ENCODE measurements around the gene RHEB.

The RHEB gene

DNA sequence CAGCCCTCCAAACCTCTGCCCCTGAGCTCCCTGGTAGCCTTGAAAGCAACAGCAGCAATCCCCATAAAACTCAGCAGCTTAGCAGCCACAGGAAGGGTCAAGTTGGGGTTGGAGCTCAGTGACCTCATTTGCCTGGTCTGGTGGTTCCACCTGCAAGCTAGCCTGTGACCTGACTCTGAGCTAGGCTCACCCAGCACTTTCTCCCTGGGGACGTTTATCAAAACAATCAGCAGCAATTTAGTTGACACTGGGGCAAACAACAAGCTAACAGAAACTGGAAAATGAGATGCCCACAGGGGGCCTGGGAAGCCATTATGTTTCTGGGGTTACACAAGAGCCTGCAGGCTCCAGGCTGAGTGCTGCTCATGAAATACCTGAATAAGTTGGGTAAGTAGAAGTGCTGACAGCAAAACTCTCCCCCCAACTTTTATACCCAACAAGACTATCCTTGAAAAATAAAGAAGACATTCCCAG lies 57.4 kb downstream of the RHEB start:
- H3K4me3 ChIP-seq (replicated peaks; ENCODE audit: insufficient read depth, low read length), result no peak overlapping the region
- no peaks in the 10 kb centered on the region for H3K27me3 ChIP-seq (ENCODE audit: insufficient read depth, poor library complexity, severe bottlenecking)
- no peak for TF ChIP-seq SPI1 (IDR thresholded peaks at IDR 0.05; ENCODE audit: borderline replicate concordance, low read depth)
- DNase-seq (ENCODE audit: low read depth in 1 of 2, low spot score in 1 of 2), result no peak
- H3K27ac ChIP-seq (replicated peaks), result no peak overlapping the region

DNA sequence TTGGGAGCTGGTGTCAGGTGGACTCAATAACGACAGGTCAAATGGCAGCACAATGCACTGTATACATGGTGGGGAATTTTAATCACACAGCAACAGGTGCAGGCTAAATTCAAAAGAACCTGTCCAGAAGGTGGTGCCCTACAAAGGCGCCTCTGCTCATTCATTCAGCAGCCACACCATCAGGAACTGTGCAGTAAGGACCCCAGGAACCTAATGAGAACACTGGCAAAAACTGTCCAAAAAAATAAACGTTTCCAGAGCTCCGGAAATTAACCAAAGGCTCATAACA lies 57.8 kb downstream of the RHEB start:
- Histone ChIP-seq H3K4me3 (replicated peaks; ENCODE audit: insufficient read depth, low read length) (no peak overlapping the region), H3K27ac (replicated peaks) (no peak overlapping the region), H3K27me3 (ENCODE audit: insufficient read depth, poor library complexity, severe bottlenecking) (no peaks in the 10 kb centered on the region)
- DNase-seq (ENCODE audit: low read depth in 1 of 2, low spot score in 1 of 2), result no peak
- TF ChIP-seq, protein P1, sequence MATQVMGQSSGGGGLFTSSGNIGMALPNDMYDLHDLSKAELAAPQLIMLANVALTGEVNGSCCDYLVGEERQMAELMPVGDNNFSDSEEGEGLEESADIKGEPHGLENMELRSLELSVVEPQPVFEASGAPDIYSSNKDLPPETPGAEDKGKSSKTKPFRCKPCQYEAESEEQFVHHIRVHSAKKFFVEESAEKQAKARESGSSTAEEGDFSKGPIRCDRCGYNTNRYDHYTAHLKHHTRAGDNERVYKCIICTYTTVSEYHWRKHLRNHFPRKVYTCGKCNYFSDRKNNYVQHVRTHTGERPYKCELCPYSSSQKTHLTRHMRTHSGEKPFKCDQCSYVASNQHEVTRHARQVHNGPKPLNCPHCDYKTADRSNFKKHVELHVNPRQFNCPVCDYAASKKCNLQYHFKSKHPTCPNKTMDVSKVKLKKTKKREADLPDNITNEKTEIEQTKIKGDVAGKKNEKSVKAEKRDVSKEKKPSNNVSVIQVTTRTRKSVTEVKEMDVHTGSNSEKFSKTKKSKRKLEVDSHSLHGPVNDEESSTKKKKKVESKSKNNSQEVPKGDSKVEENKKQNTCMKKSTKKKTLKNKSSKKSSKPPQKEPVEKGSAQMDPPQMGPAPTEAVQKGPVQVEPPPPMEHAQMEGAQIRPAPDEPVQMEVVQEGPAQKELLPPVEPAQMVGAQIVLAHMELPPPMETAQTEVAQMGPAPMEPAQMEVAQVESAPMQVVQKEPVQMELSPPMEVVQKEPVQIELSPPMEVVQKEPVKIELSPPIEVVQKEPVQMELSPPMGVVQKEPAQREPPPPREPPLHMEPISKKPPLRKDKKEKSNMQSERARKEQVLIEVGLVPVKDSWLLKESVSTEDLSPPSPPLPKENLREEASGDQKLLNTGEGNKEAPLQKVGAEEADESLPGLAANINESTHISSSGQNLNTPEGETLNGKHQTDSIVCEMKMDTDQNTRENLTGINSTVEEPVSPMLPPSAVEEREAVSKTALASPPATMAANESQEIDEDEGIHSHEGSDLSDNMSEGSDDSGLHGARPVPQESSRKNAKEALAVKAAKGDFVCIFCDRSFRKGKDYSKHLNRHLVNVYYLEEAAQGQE (IDR thresholded peaks at IDR 0.05; ENCODE audit: insufficient replicate concordance, low read depth), result no peak
- no peak for TF ChIP-seq GABPA (IDR thresholded peaks at IDR 0.05; ENCODE audit: low read depth)
- TF ChIP-seq SPI1 (IDR thresholded peaks at IDR 0.05; ENCODE audit: borderline replicate concordance, low read depth), result no peak
- no peak for TF ChIP-seq POLR2AphosphoS5 (IDR thresholded peaks at IDR 0.05; ENCODE audit: low read depth)
- TF ChIP-seq, protein P2, sequence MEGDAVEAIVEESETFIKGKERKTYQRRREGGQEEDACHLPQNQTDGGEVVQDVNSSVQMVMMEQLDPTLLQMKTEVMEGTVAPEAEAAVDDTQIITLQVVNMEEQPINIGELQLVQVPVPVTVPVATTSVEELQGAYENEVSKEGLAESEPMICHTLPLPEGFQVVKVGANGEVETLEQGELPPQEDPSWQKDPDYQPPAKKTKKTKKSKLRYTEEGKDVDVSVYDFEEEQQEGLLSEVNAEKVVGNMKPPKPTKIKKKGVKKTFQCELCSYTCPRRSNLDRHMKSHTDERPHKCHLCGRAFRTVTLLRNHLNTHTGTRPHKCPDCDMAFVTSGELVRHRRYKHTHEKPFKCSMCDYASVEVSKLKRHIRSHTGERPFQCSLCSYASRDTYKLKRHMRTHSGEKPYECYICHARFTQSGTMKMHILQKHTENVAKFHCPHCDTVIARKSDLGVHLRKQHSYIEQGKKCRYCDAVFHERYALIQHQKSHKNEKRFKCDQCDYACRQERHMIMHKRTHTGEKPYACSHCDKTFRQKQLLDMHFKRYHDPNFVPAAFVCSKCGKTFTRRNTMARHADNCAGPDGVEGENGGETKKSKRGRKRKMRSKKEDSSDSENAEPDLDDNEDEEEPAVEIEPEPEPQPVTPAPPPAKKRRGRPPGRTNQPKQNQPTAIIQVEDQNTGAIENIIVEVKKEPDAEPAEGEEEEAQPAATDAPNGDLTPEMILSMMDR (IDR thresholded peaks at IDR 0.05; ENCODE audit: insufficient read depth, low read length), result no peak

DNA sequence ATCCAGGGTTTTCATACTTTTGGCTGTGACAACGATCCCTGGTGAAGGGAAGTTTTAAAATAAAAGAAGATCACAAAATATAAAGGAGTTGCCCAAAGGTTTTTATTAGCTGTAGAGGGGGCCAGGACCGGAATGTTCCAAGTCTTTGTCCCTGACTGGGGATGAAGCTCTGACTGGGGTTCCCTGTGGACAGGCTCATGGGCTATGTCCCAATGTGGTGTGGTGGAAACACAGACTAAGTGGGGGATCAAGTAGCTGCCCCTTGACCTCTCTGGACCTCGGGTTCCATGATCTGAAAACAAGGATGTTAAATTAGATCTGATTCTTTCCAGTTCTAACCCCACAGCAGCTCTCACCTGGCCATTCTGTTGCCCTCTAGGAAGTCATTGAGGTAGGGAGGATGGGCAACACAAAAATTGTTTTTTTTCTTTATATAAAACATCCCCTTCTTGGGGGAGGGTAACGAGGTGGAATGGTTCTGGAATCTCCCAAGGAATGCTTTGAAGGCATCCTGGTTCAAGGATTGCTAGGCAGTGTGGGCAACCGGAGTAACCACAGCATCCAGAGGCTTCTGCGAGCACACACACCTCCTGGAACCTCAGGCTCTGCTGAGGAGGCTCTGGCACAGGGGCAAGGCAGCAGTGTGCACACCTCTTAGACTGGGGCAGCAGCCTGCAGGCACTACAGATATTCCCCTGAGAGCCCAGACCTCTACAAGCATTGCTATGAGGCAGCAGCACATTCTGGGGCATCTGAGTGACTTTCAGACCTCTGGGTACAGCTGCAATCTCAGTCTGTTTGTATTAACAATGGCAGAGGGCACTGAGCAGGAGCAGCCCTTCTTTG lies 58.4 kb downstream of the RHEB start:
- no peak for TF ChIP-seq POLR2AphosphoS5 (IDR thresholded peaks at IDR 0.05; ENCODE audit: low read depth)
- no peak for TF ChIP-seq SPI1 (IDR thresholded peaks at IDR 0.05; ENCODE audit: borderline replicate concordance, low read depth)
- TF ChIP-seq, protein P2 (IDR thresholded peaks at IDR 0.05; ENCODE audit: insufficient read depth, low read length), result no peak
- no peak for TF ChIP-seq GABPA (IDR thresholded peaks at IDR 0.05; ENCODE audit: low read depth)
- TF ChIP-seq, protein P1 (IDR thresholded peaks at IDR 0.05; ENCODE audit: insufficient replicate concordance, low read depth), result no peak
- no peak overlapping the region for H3K4me3 ChIP-seq (replicated peaks; ENCODE audit: insufficient read depth, low read length)
- no peak overlapping the region for H3K27ac ChIP-seq (replicated peaks)
- no peak for DNase-seq (ENCODE audit: low read depth in 1 of 2, low spot score in 1 of 2)
- no peaks in the 10 kb centered on the region for H3K27me3 ChIP-seq (ENCODE audit: insufficient read depth, poor library complexity, severe bottlenecking)

DNA sequence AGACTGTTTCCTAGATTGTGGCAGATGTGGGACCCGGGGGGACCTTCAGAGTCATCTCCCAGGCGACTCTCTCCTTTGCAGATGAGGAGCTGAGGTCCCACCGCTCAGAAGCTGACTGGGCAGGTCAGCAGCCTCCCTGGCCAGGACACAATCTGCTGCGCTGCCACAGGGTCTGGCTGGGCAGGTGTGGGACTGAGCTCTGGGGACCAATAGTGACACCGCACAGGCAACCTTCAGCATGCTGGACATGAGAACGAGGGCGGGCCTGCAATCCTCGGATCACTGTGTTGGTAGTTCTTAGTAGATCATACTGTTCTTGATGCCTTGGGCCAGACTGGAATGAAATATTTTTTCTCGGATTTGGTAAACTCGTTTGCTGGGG lies 59.2 kb downstream of the RHEB start:
- Histone ChIP-seq H3K27ac (replicated peaks) (no peak overlapping the region), H3K4me3 (replicated peaks; ENCODE audit: insufficient read depth, low read length) (no peak overlapping the region), H3K27me3 (ENCODE audit: insufficient read depth, poor library complexity, severe bottlenecking) (no peaks in the 10 kb centered on the region)
- DNase-seq (ENCODE audit: low read depth in 1 of 2, low spot score in 1 of 2), result no peak
- no peak for TF ChIP-seq SPI1 (IDR thresholded peaks at IDR 0.05; ENCODE audit: borderline replicate concordance, low read depth)
- TF ChIP-seq POLR2AphosphoS5 (IDR thresholded peaks at IDR 0.05; ENCODE audit: low read depth), result no peak
- TF ChIP-seq, protein P1 (IDR thresholded peaks at IDR 0.05; ENCODE audit: insufficient replicate concordance, low read depth), result no peak
- TF ChIP-seq GABPA (IDR thresholded peaks at IDR 0.05; ENCODE audit: low read depth), result no peak
- TF ChIP-seq, protein P2 (IDR thresholded peaks at IDR 0.05; ENCODE audit: insufficient read depth, low read length), result no peak

Data from HL-60 (cell line).